ENCODE data around the gene TEX264. TPM values are rescaled to one million over a fixed set of nuclear protein-coding genes. Genes with fewer than 3 reads are reported as not detected.

Gene TEX264
- total RNA-seq, 1 experiment from 2014 or later = 21.4 TPM

- Histone ChIP-seq H3K4me3 (ENCODE audit: low read depth, low read length, poor library complexity, severe bottlenecking) (no peak overlapping the region), H3K27ac (ENCODE audit: low read depth, low read length, poor library complexity, severe bottlenecking) (no peak overlapping the region), H3K4me1 (ENCODE audit: insufficient read depth, low read length, poor library complexity, severe bottlenecking) (no peaks in the 10 kb centered on the region), H3K36me3 (ENCODE audit: insufficient read depth, low read length, poor library complexity, severe bottlenecking) (no peaks in the 10 kb centered on the region), H3K9me3 (ENCODE audit: low read depth, low read length, poor library complexity, severe bottlenecking) (no peaks in the 10 kb centered on the region), H3K27me3 (replicated peaks; ENCODE audit: insufficient read depth, low read depth, low read length, poor library complexity) (no peaks in the 10 kb centered on the region)
- DNase-seq (ENCODE audit: low spot score) = no peak
- TF ChIP-seq CTCF (conservative IDR thresholded peaks at IDR 0.05; ENCODE audit: low read depth, low read length) (no peak), EZH2 (IDR thresholded peaks at IDR 0.05; ENCODE audit: borderline replicate concordance, low read depth, low read length, poor library complexity, severe bottlenecking) (no peak)
- intact Hi-C loops (cut with micrococcal nuclease; ENCODE audit: unreplicated experiment) = no loop called here
- CTCF ChIA-PET = no interaction called here
- no TSS peak for BruUV-seq (replicated peaks)
- POLR2A ChIA-PET (ENCODE audit: low non-redundant PET) = no interaction called here
Observed at GRCh38 chr3:51734572-51734907, 63.5 kb downstream of the TEX264 start.

- no peak for TF ChIP-seq CTCF (conservative IDR thresholded peaks at IDR 0.05; ENCODE audit: low read depth, low read length)
- TF ChIP-seq EZH2 (IDR thresholded peaks at IDR 0.05; ENCODE audit: borderline replicate concordance, low read depth, low read length, poor library complexity, severe bottlenecking) = no peak
- Histone ChIP-seq H3K9me3 (ENCODE audit: low read depth, low read length, poor library complexity, severe bottlenecking) (no peaks in the 10 kb centered on the region), H3K27me3 (replicated peaks; ENCODE audit: insufficient read depth, low read depth, low read length, poor library complexity) (no peaks in the 10 kb centered on the region), H3K36me3 (ENCODE audit: insufficient read depth, low read length, poor library complexity, severe bottlenecking) (no peaks in the 10 kb centered on the region), H3K27ac (ENCODE audit: low read depth, low read length, poor library complexity, severe bottlenecking) (no peak overlapping the region), H3K4me1 (ENCODE audit: insufficient read depth, low read length, poor library complexity, severe bottlenecking) (no peaks in the 10 kb centered on the region), H3K4me3 (ENCODE audit: low read depth, low read length, poor library complexity, severe bottlenecking) (no peak overlapping the region)
- BruUV-seq (replicated peaks) = no TSS peak
- no peak for DNase-seq (ENCODE audit: low spot score)
- POLR2A ChIA-PET (ENCODE audit: low non-redundant PET) = no interaction called here
- intact Hi-C loops (cut with micrococcal nuclease; ENCODE audit: unreplicated experiment) = no loop called here
- CTCF ChIA-PET = no interaction called here
Observed at GRCh38 chr3:51735039-51735438, 64.0 kb downstream of the TEX264 start.

GRCh38 chr3:51735950-51736349 lies 64.9 kb downstream of the TEX264 start:
- POLR2A ChIA-PET (ENCODE audit: low non-redundant PET) = no interaction called here
- no peak overlapping the region for H3K27ac ChIP-seq (ENCODE audit: low read depth, low read length, poor library complexity, severe bottlenecking)
- H3K27me3 ChIP-seq (replicated peaks; ENCODE audit: insufficient read depth, low read depth, low read length, poor library complexity) = no peaks in the 10 kb centered on the region
- no peak for TF ChIP-seq CTCF (conservative IDR thresholded peaks at IDR 0.05; ENCODE audit: low read depth, low read length)
- TF ChIP-seq EZH2 (IDR thresholded peaks at IDR 0.05; ENCODE audit: borderline replicate concordance, low read depth, low read length, poor library complexity, severe bottlenecking) = no peak
- no peaks in the 10 kb centered on the region for H3K9me3 ChIP-seq (ENCODE audit: low read depth, low read length, poor library complexity, severe bottlenecking)
- intact Hi-C loops (cut with micrococcal nuclease; ENCODE audit: unreplicated experiment) = no loop called here
- no peak overlapping the region for H3K4me3 ChIP-seq (ENCODE audit: low read depth, low read length, poor library complexity, severe bottlenecking)
- no peaks in the 10 kb centered on the region for H3K4me1 ChIP-seq (ENCODE audit: insufficient read depth, low read length, poor library complexity, severe bottlenecking)
- CTCF ChIA-PET = no interaction called here
- no peak for DNase-seq (ENCODE audit: low spot score)
- no peaks in the 10 kb centered on the region for H3K36me3 ChIP-seq (ENCODE audit: insufficient read depth, low read length, poor library complexity, severe bottlenecking)
- BruUV-seq (replicated peaks) = no TSS peak

Data from A673 (cell line).